ENCODE data around the gene BMP7.

GRCh38 chr20:57277398-57278105 lies 11.1 kb upstream of the BMP7 start:
- TF ChIP-seq, protein P1, sequence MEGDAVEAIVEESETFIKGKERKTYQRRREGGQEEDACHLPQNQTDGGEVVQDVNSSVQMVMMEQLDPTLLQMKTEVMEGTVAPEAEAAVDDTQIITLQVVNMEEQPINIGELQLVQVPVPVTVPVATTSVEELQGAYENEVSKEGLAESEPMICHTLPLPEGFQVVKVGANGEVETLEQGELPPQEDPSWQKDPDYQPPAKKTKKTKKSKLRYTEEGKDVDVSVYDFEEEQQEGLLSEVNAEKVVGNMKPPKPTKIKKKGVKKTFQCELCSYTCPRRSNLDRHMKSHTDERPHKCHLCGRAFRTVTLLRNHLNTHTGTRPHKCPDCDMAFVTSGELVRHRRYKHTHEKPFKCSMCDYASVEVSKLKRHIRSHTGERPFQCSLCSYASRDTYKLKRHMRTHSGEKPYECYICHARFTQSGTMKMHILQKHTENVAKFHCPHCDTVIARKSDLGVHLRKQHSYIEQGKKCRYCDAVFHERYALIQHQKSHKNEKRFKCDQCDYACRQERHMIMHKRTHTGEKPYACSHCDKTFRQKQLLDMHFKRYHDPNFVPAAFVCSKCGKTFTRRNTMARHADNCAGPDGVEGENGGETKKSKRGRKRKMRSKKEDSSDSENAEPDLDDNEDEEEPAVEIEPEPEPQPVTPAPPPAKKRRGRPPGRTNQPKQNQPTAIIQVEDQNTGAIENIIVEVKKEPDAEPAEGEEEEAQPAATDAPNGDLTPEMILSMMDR (IDR thresholded peaks at IDR 0.05; ENCODE audit: control extremely low read depth in 1 of 3, insufficient read depth in 1 of 3, low read depth in 1 of 3, low read length in 3 of 3) = no peak
- no peak for TF ChIP-seq SUZ12 (IDR thresholded peaks at IDR 0.05; ENCODE audit: low read length)
- no peak for TF ChIP-seq POLR2A (IDR thresholded peaks at IDR 0.05; ENCODE audit: control extremely low read depth in 1 of 2, low read depth in 2 of 2, low read length in 2 of 2)
- TF ChIP-seq RAD21 (IDR thresholded peaks at IDR 0.05 in 1 of 2, conservative IDR thresholded peaks at IDR 0.05 in 1 of 2; ENCODE audit: low read depth in 2 of 2, low read length in 2 of 2) = no peak
- TF ChIP-seq ZNF274 (IDR thresholded peaks at IDR 0.05; ENCODE audit: borderline replicate concordance, extremely low read depth, low read length) = no peak
- TF ChIP-seq, protein P2, sequence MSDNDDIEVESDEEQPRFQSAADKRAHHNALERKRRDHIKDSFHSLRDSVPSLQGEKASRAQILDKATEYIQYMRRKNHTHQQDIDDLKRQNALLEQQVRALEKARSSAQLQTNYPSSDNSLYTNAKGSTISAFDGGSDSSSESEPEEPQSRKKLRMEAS (IDR thresholded peaks at IDR 0.05) = no peak
- no peak for TF ChIP-seq TAF1 (IDR thresholded peaks at IDR 0.05; ENCODE audit: low read depth, low read length)

Measured in H1 (cell line).